ENCODE data around the gene MYH6.

- TF ChIP-seq CTCF (conservative IDR thresholded peaks at IDR 0.05 in 1 of 2, IDR thresholded peaks at IDR 0.05 in 1 of 2; ENCODE audit: extremely low read depth in 1 of 2, insufficient read depth in 1 of 2, low read depth in 1 of 2, low read length in 2 of 2), result no peak
- TF ChIP-seq EZH2 (IDR thresholded peaks at IDR 0.05; ENCODE audit: borderline replicate concordance, low read length), result no peak
These were observed 22.1 kb upstream of the MYH6 start for GRCh38 chr14:23430016-23430722.
